ENCODE measurements around the gene RERE. TPM values are rescaled to one million over a fixed set of nuclear protein-coding genes. Genes with fewer than 3 reads are reported as not detected.

The RERE gene
- total RNA-seq, 2 donors from 2014 or later: 74.5 to 128 TPM

DNA sequence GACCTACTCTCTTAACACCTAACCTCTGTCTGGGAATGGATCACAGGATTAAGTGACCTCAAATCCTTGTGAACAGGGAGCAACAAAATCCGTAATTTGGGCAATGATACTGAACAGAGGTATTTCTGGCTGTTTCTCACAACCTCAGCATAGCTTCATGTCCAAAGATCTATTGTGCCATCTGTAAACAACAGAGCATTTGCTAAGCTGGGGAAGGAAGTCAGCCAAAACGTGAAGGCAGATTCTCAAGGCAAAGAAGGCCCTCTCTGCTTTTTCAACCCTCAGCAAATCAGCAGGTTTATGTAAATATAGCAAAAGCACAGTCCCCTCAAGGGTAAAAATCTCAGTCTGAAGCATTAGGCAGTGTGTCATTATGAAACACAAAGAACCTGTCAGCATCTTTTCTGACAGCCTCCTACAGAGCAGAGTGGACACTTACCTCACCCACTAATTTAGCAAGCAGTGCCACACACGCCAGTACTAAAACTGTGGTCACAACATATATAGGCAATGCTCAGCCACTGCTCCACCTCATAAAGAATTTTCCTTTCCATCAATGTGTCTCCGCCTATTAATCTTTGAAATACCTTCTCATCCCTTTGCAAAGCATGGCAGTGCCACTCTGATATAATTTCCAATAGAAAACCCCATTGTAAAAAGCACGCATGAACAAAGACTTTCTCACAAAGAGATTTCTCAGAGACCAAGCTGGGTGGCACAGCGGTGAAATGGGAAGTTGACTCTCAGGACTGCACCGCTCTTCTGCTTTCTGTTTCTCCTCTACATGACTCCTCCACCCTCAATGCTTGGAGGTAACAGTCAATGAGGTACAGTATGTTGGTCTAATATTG, 188.0 kb downstream of the RERE start:
- H3K9me3 ChIP-seq: no peaks in the 10 kb centered on the region
- DNase-seq: no peak
- no peak for ATAC-seq
- H3K27ac ChIP-seq: peak overlapping the region in 1 of 4 donors; percentile 10
- no peak overlapping the region for H3K4me3 ChIP-seq
- H3K36me3 ChIP-seq (replicated peaks in 1 of 2; ENCODE audit: insufficient read depth in 1 of 2, low read depth in 2 of 2): no peaks in the 10 kb centered on the region
- intact Hi-C loops (cut with DNase I): no loop called here
- no peaks in the 10 kb centered on the region for H3K27me3 ChIP-seq
- H3K4me1 ChIP-seq: peaks cover 30% of the 10 kb centered on the region
- no peak for TF ChIP-seq POLR2A (IDR thresholded peaks at IDR 0.05)
- TF ChIP-seq, protein P1, sequence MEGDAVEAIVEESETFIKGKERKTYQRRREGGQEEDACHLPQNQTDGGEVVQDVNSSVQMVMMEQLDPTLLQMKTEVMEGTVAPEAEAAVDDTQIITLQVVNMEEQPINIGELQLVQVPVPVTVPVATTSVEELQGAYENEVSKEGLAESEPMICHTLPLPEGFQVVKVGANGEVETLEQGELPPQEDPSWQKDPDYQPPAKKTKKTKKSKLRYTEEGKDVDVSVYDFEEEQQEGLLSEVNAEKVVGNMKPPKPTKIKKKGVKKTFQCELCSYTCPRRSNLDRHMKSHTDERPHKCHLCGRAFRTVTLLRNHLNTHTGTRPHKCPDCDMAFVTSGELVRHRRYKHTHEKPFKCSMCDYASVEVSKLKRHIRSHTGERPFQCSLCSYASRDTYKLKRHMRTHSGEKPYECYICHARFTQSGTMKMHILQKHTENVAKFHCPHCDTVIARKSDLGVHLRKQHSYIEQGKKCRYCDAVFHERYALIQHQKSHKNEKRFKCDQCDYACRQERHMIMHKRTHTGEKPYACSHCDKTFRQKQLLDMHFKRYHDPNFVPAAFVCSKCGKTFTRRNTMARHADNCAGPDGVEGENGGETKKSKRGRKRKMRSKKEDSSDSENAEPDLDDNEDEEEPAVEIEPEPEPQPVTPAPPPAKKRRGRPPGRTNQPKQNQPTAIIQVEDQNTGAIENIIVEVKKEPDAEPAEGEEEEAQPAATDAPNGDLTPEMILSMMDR (IDR thresholded peaks at IDR 0.05): no peak
- 70 to 76% methylated on average over 7 of the region's 7 CpGs for WGBS, 2 donors

DNA sequence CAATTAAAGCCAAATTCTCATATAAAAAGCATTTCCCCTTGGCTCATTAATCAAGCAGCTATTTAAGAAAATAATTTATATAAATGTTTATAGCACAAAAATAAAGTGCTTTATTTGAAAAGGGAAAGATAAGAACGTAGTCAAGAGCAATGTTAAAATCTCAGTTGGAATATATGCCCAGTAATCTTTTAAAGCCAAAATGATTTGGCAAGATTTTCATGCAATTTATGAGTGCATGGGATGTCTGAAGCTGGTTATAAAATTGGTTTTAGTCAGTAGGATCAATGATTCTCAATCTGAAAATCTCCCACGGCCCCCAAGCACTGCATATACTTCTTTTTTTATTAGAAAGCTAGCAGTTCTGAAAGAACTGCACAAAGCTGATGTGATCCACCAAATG, 188.8 kb downstream of the RERE start:
- intact Hi-C loops (cut with DNase I): no loop called here
- no peak for DNase-seq
- H3K27ac ChIP-seq: no peak overlapping the region
- H3K4me3 ChIP-seq: no peak overlapping the region
- H3K9me3 ChIP-seq: no peaks in the 10 kb centered on the region
- 35 to 46% methylated on average over 2 of the region's 2 CpGs for WGBS, 2 donors
- no peaks in the 10 kb centered on the region for H3K36me3 ChIP-seq (replicated peaks in 1 of 2; ENCODE audit: insufficient read depth in 1 of 2, low read depth in 2 of 2)
- no peaks in the 10 kb centered on the region for H3K27me3 ChIP-seq
- ATAC-seq: no peak
- peaks cover 30% of the 10 kb centered on the region for H3K4me1 ChIP-seq
- TF ChIP-seq, protein P1 (IDR thresholded peaks at IDR 0.05): no peak
- TF ChIP-seq POLR2A (IDR thresholded peaks at IDR 0.05): no peak

DNA sequence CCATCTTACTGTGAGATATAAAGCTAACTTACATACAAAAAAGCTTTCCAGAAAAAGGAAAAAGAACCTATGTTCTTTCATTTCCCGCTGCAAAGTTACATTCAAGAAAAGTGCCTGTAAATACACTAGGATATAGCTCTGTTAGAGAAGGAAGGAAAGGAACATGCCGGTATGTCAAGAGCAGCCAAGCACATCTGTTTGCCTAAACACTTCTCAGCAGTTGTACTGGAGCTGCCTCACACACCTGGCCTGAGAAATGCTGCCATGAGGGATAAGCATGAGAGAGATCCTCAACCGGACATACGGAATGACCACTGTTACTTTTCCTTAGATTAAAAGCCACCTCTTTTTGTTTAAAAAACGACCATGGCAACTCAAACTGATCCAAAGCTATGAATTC, 189.7 kb downstream of the RERE start:
- DNase-seq (no peak), ATAC-seq (no peak)
- no peaks in the 10 kb centered on the region for H3K36me3 ChIP-seq (replicated peaks in 1 of 2; ENCODE audit: insufficient read depth in 1 of 2, low read depth in 2 of 2)
- H3K27ac ChIP-seq: no peak overlapping the region
- no peak overlapping the region for H3K4me3 ChIP-seq
- H3K9me3 ChIP-seq: no peaks in the 10 kb centered on the region
- H3K4me1 ChIP-seq: peaks cover 30% of the 10 kb centered on the region
- WGBS, 2 donors: 69 to 82% methylated on average over 5 of the region's 5 CpGs
- intact Hi-C loops (cut with DNase I): no loop called here
- no peak for TF ChIP-seq POLR2A (IDR thresholded peaks at IDR 0.05)
- TF ChIP-seq, protein P1 (IDR thresholded peaks at IDR 0.05): no peak
- no peaks in the 10 kb centered on the region for H3K27me3 ChIP-seq

DNA sequence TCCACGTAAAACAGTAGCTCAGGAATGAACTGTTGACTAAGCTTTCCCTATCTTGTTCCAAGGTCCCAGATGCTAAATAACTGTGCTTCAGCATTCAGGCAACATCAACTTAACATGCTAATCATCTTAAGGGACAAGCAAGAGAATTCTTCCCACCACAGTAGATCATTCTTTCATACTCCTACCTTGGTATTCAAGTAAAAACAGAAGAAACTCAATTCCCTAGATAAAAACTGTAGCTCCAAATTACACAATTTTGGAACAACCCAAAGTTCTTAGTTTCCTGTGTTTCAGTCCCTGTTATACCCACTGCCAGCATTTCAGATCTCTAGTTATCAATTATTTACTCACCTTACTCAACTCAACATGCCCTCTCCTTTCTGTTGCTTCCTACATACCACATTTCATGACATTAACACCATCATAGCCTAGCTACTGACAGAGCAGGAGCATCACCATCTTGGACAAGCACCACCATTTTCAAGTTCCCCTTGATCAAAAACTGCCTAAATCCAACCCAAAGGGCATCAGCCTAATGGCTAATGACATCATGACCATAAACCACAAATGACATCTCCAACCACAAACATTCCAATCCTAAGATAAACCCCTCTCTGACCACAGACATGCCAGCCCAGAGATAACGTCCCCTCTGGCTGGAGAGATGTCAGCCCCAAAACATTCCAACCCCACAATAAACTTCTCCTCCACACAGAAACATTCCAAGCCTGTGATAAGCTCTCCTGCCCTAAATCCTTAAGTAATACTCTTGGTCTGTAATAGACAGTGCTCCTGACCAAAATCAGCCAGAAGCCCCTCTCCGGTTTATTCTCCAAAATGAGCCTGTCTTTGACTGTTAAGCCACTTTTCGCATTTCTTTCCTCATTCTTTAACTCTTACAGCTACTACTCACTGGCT, 191.2 kb downstream of the RERE start:
- H3K27ac ChIP-seq: no peak overlapping the region
- H3K4me1 ChIP-seq: peaks cover 30% of the 10 kb centered on the region
- no peak for DNase-seq
- no peak overlapping the region for H3K4me3 ChIP-seq
- 50 to 58% methylated on average over 4 of the region's 4 CpGs for WGBS, 2 donors
- TF ChIP-seq, protein P1 (IDR thresholded peaks at IDR 0.05): no peak
- TF ChIP-seq POLR2A (IDR thresholded peaks at IDR 0.05): no peak
- H3K9me3 ChIP-seq: no peaks in the 10 kb centered on the region
- no peaks in the 10 kb centered on the region for H3K36me3 ChIP-seq (replicated peaks in 1 of 2; ENCODE audit: insufficient read depth in 1 of 2, low read depth in 2 of 2)
- H3K27me3 ChIP-seq: no peaks in the 10 kb centered on the region
- ATAC-seq: no peak
- intact Hi-C loops (cut with DNase I): no loop called here

Measured in body of pancreas (tissue), 4 donors.